B cell (primary cell): Measurements from ENCODE around the gene SETBP1.

Source experiments
- EZH2 ChIP-seq: IDR thresholded peaks from 2 replicates; pipeline ENCODE4 v1.6.1; 2012; ENCODE audit warnings: borderline replicate concordance, low read depth, mild to moderate bottlenecking, moderate library complexity, low read length; ENCODE audit not compliant: insufficient read depth, poor library complexity, severe bottlenecking
- TF ChIP-seq, protein P1 (sequence below): fragments of 200-600 bp; IDR thresholded peaks from one replicate; pipeline ENCODE4 v1.8.0; 2022; ENCODE audit warnings: antibody characterized with exemption, mild to moderate bottlenecking

DNA sequence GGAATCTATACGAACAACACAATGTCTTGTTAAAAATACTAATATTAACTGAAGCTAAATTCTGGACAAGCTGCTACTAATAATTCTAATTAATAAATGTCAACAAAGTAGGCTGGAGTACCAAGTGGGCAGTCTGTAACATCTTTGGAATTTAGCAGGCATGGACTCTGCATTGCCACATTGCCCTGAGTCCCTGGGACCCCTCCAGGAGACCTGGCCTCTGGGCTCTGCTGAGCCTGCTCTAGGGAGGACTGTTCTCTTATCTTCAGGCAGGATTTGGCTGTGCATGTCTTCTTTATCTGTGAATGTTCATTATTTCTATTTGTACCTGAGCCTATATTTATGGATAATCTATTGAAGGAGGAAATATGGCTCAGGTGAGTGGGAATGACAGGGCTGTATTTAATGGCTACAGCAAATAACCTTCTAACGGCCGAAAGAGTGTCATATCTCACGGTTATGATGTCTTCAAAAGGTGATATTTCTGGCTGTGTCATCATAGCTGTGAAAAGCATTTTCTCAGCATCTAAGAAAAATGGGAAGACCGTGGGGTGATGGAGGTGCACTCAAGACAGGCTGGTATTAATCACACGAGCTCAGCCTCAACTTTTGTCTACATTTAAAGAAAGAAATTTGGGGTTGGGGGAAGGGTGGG, 28.6 kb upstream of the SETBP1 start:
- TF ChIP-seq, protein P1, sequence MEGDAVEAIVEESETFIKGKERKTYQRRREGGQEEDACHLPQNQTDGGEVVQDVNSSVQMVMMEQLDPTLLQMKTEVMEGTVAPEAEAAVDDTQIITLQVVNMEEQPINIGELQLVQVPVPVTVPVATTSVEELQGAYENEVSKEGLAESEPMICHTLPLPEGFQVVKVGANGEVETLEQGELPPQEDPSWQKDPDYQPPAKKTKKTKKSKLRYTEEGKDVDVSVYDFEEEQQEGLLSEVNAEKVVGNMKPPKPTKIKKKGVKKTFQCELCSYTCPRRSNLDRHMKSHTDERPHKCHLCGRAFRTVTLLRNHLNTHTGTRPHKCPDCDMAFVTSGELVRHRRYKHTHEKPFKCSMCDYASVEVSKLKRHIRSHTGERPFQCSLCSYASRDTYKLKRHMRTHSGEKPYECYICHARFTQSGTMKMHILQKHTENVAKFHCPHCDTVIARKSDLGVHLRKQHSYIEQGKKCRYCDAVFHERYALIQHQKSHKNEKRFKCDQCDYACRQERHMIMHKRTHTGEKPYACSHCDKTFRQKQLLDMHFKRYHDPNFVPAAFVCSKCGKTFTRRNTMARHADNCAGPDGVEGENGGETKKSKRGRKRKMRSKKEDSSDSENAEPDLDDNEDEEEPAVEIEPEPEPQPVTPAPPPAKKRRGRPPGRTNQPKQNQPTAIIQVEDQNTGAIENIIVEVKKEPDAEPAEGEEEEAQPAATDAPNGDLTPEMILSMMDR, result no peak
- TF ChIP-seq EZH2, result no peak
